Vagina (tissue), 2 donors: ENCODE results near the gene PAPPA. TPM values are rescaled to one million over a fixed set of nuclear protein-coding genes. Genes with fewer than 3 reads are reported as not detected.

Source experiments
- DNase-seq, 2 donors: peaks; one replicate each; pipeline ENCODE4 v3.0.0-alpha.2; 2017; ENCODE audit errors: extremely low spot score in 2 of 2
- H3K27ac ChIP-seq: fragments of 200-600 bp; sonication (generic); one replicate; pipeline ENCODE4 v1.5.1; 2019
- H3K27me3 ChIP-seq: fragments of 200-600 bp; sonication (generic); one replicate; pipeline ENCODE4 v1.5.1; 2019
- H3K36me3 ChIP-seq, 2 donors: fragments of 200-600 bp; sonication (generic); one replicate each; pipeline ENCODE4 v1.5.1; 2017 to 2019
- H3K4me1 ChIP-seq: fragments of 200-600 bp; sonication (generic); one replicate; pipeline ENCODE4 v1.5.1; 2019
- H3K4me3 ChIP-seq, 2 donors: fragments of 200-600 bp; sonication (generic); 1 replicate in 1 of 2; 2 replicates in 1 of 2; pipeline ENCODE4 v1.5.1; 2016 to 2019
- H3K9me3 ChIP-seq: fragments of 200-600 bp; sonication (generic); one replicate; pipeline ENCODE4 v1.5.1; 2019
- POLR2A ChIP-seq, 2 donors: fragments of 450-650 bp; IDR thresholded peaks; one replicate each; pipeline ENCODE4 v1.6.1; 2017; ENCODE audit warnings: antibody characterized with exemption in 2 of 2, mild to moderate bottlenecking in 2 of 2, moderate library complexity in 2 of 2
- POLR2AphosphoS5 ChIP-seq, 2 donors: sonication (generic); formaldehyde crosslinking; IDR thresholded peaks; one replicate each; pipeline ENCODE4 v1.9.0; 2017; ENCODE audit warnings: antibody characterized with exemption in 2 of 2, mild to moderate bottlenecking in 2 of 2, low read depth in 1 of 2; ENCODE audit not compliant: insufficient read depth in 1 of 2
- intact Hi-C: fragments of 100-400 bp; cut with DNase I; formaldehyde crosslinking; loops from one replicate; pipeline ENCODE4 v1.15.1; 2023
- total RNA-seq: library from RNA; depleted of rRNA; stranded (reverse); fragments of >200 nt; gene quantifications from one replicate; pipeline ENCODE4 v1.2.3, GENCODE V29; 2016
- TF ChIP-seq, protein P1 (sequence below), 3 experiments: fragments of 450-650 bp in 2 of 3; fragments of 200-600 bp in 1 of 3; sonication (generic) in 1 of 3; IDR thresholded peaks; one replicate each; pipeline ENCODE4 v1.5.1; 2017 to 2019; ENCODE audit warnings: antibody characterized with exemption in 3 of 3, mild to moderate bottlenecking in 2 of 3, moderate library complexity in 2 of 3

The PAPPA gene
- total RNA-seq, 1 donor from 2014 or later, result 4.4 TPM

- Histone ChIP-seq H3K36me3 (no peaks in the 10 kb centered on the region), H3K4me1 (no peaks in the 10 kb centered on the region), H3K9me3 (no peaks in the 10 kb centered on the region), H3K27ac (no peak overlapping the region), H3K27me3 (no peaks in the 10 kb centered on the region), H3K4me3 (no peak overlapping the region)
- DNase-seq, result no peak
- TF ChIP-seq POLR2AphosphoS5 (IDR thresholded peaks at IDR 0.05; ENCODE audit: insufficient read depth in 1 of 2, low read depth in 1 of 2) (no peak), POLR2A (IDR thresholded peaks at IDR 0.05) (no peak)
- TF ChIP-seq, protein P1, sequence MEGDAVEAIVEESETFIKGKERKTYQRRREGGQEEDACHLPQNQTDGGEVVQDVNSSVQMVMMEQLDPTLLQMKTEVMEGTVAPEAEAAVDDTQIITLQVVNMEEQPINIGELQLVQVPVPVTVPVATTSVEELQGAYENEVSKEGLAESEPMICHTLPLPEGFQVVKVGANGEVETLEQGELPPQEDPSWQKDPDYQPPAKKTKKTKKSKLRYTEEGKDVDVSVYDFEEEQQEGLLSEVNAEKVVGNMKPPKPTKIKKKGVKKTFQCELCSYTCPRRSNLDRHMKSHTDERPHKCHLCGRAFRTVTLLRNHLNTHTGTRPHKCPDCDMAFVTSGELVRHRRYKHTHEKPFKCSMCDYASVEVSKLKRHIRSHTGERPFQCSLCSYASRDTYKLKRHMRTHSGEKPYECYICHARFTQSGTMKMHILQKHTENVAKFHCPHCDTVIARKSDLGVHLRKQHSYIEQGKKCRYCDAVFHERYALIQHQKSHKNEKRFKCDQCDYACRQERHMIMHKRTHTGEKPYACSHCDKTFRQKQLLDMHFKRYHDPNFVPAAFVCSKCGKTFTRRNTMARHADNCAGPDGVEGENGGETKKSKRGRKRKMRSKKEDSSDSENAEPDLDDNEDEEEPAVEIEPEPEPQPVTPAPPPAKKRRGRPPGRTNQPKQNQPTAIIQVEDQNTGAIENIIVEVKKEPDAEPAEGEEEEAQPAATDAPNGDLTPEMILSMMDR (IDR thresholded peaks at IDR 0.05), result no peak
- intact Hi-C loops, result no loop called here
These were observed 219.2 kb downstream of the PAPPA start for GRCh38 chr9:116372786-116373185.

DNA sequence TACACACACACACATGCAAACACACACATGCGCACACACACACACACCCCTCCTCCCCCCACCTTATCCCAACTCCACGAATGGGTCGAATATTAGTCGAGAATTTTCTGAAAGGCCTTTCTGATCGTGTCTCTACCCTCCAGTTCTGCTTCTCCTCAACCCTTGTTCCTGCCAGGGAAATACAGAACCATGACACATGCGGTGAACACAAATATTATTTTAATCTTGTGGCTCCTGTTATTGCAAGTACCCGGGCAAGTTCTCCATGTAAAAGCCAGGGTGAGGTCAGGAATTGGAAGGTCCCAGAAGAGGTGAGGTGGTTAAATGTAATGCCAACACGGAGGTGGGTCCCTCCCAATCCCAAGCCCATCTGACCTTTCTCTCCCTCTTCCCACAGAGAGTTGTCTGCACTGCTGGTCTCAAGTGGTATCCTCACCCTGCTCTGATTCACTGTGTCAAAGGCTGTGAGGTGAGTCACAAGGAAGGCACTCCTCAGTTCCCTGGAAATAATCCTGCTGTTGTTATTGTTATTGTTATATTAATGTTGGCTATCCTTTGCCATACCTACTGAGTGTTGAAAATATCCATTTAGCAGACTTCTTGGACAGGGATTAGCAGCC lies 223.7 kb downstream of the PAPPA start:
- intact Hi-C loops, result no loop called here
- Histone ChIP-seq H3K4me1 (no peaks in the 10 kb centered on the region), H3K9me3 (no peaks in the 10 kb centered on the region), H3K4me3 (no peak overlapping the region), H3K27ac (no peak overlapping the region), H3K36me3 (no peaks in the 10 kb centered on the region), H3K27me3 (no peaks in the 10 kb centered on the region)
- DNase-seq, result no peak
- TF ChIP-seq POLR2A (IDR thresholded peaks at IDR 0.05), result no peak
- no peak for TF ChIP-seq POLR2AphosphoS5 (IDR thresholded peaks at IDR 0.05; ENCODE audit: insufficient read depth in 1 of 2, low read depth in 1 of 2)
- TF ChIP-seq, protein P1 (IDR thresholded peaks at IDR 0.05), result no peak

DNA sequence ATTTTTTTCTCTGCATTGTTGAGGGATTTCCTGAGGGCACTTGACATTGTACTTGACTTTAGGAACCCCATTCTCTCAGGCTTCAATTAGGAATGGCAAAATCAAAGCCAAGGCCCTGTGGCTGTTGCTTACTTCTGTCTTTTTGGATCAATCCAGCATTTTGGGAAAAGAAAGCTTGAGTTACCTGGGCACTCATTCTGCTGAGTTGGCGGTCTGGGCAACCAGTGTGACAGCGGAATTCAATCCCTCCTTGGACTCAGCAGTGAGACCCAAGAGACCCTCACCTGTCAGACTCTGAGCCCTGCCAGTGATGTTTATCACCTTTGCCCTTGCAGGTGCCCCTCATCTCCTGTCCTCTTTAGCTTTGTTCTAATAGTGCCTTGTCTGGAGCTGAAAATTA lies 225.3 kb downstream of the PAPPA start:
- H3K4me1 ChIP-seq, result no peaks in the 10 kb centered on the region
- intact Hi-C loops, result no loop called here
- no peaks in the 10 kb centered on the region for H3K9me3 ChIP-seq
- TF ChIP-seq, protein P1 (IDR thresholded peaks at IDR 0.05), result no peak
- TF ChIP-seq POLR2A (IDR thresholded peaks at IDR 0.05), result no peak
- no peak for TF ChIP-seq POLR2AphosphoS5 (IDR thresholded peaks at IDR 0.05; ENCODE audit: insufficient read depth in 1 of 2, low read depth in 1 of 2)
- H3K27me3 ChIP-seq, result no peaks in the 10 kb centered on the region
- DNase-seq, result no peak
- H3K27ac ChIP-seq, result no peak overlapping the region
- no peaks in the 10 kb centered on the region for H3K36me3 ChIP-seq
- no peak overlapping the region for H3K4me3 ChIP-seq

DNA sequence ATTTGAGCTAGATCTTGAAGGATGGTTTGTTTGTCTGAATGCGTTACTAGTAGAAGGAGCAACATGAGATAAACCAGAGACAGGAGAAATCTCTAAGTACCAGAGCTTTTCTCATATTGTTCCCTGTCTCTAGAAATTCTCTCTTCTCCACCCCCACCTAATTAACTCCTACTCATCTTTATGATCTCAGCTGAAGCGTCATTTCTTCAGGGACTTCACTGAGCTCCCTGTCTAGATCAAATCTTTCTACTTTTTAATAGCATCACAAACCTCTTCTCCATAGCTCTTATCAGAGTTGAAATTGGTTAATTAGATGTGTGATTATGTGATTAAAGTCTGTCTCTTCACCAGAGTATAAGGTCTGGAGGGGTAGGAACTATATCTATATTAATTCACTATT lies 226.2 kb downstream of the PAPPA start:
- Histone ChIP-seq H3K4me1 (no peaks in the 10 kb centered on the region), H3K4me3 (no peak overlapping the region), H3K27me3 (no peaks in the 10 kb centered on the region), H3K9me3 (no peaks in the 10 kb centered on the region), H3K27ac (no peak overlapping the region), H3K36me3 (no peaks in the 10 kb centered on the region)
- intact Hi-C loops, result no loop called here
- TF ChIP-seq POLR2A (IDR thresholded peaks at IDR 0.05) (no peak), POLR2AphosphoS5 (IDR thresholded peaks at IDR 0.05; ENCODE audit: insufficient read depth in 1 of 2, low read depth in 1 of 2) (no peak)
- TF ChIP-seq, protein P1 (IDR thresholded peaks at IDR 0.05), result no peak
- no peak for DNase-seq

GRCh38 chr9:116380496-116380995 lies 227.0 kb downstream of the PAPPA start:
- Histone ChIP-seq H3K9me3 (no peaks in the 10 kb centered on the region), H3K36me3 (no peaks in the 10 kb centered on the region), H3K4me3 (no peak overlapping the region), H3K4me1 (no peaks in the 10 kb centered on the region), H3K27ac (no peak overlapping the region), H3K27me3 (no peaks in the 10 kb centered on the region)
- intact Hi-C loops, result no loop called here
- no peak for DNase-seq
- TF ChIP-seq POLR2AphosphoS5 (IDR thresholded peaks at IDR 0.05; ENCODE audit: insufficient read depth in 1 of 2, low read depth in 1 of 2) (no peak), POLR2A (IDR thresholded peaks at IDR 0.05) (no peak)
- TF ChIP-seq, protein P1 (IDR thresholded peaks at IDR 0.05), result no peak
